Astrocyte (in vitro differentiated cells and primary cell): ENCODE data around the gene MYLK3.

Source experiments
- EZH2 ChIP-seq: IDR thresholded peaks from 2 replicates; pipeline ENCODE4 v1.6.1; 2012; ENCODE audit warnings: mild to moderate bottlenecking, low read length, inconsistent platforms; ENCODE audit not compliant: insufficient read depth
- TF ChIP-seq, protein P1 (sequence below): IDR thresholded peaks from 2 replicates; pipeline ENCODE4 v1.5.1; 2011; ENCODE audit warnings: low read depth, mild to moderate bottlenecking, inconsistent platforms, low read length, moderate library complexity; ENCODE audit not compliant: insufficient read depth

- no peak for TF ChIP-seq EZH2
- TF ChIP-seq, protein P1, sequence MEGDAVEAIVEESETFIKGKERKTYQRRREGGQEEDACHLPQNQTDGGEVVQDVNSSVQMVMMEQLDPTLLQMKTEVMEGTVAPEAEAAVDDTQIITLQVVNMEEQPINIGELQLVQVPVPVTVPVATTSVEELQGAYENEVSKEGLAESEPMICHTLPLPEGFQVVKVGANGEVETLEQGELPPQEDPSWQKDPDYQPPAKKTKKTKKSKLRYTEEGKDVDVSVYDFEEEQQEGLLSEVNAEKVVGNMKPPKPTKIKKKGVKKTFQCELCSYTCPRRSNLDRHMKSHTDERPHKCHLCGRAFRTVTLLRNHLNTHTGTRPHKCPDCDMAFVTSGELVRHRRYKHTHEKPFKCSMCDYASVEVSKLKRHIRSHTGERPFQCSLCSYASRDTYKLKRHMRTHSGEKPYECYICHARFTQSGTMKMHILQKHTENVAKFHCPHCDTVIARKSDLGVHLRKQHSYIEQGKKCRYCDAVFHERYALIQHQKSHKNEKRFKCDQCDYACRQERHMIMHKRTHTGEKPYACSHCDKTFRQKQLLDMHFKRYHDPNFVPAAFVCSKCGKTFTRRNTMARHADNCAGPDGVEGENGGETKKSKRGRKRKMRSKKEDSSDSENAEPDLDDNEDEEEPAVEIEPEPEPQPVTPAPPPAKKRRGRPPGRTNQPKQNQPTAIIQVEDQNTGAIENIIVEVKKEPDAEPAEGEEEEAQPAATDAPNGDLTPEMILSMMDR: no peak
Measured at GRCh38 chr16:46720619-46721018, 27.5 kb downstream of the MYLK3 start.
